ENCODE results near the gene ZNF813.

DNA sequence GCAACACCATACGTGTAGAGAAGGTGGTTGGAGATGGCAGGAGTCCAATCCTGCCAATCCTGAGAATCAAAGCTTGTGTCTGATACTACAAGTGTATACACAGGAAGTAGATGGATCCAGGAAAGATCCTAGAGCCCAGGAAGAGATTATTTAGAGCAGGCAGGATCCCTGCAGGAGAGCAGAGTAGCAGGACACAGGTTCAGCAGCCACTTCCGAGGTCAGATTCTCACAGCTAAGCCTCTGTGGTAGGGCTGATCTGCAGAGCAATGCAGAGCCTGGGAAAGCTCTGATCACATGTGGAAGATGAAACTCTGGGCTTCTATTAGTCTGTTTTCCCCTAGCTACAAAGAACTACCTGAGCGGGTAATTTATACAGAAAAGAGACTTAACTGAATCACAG, 41.9 kb downstream of the ZNF813 start:
- TF ChIP-seq ZNF274 (IDR thresholded peaks at IDR 0.05; ENCODE audit: low read depth, low read length) = no peak
- no peak for TF ChIP-seq YY1 (IDR thresholded peaks at IDR 0.05; ENCODE audit: insufficient read depth, insufficient read length)
- no peak for TF ChIP-seq SUZ12 (IDR thresholded peaks at IDR 0.05; ENCODE audit: extremely low read depth, insufficient read depth, insufficient read length)

Data from NT2/D1 (cell line).